HepG2 (cell line): Measurements from ENCODE around the gene SEMA6B. TPM values are rescaled to one million over a fixed set of nuclear protein-coding genes. Genes with fewer than 3 reads are reported as not detected.
A peak's percentile ranks its signal among the peaks of the same experiment; 100 is the strongest.

Source experiments
- ATF7-NPFF ChIP-seq: sonication (generic); formaldehyde crosslinking; IDR thresholded peaks from 2 replicates; pipeline ENCODE4 v1.8.1; 2023; ENCODE audit warnings: mild to moderate bottlenecking, low read depth, missing genetic modification reagents, moderate library complexity
- CC2D1A ChIP-seq: sonication (generic); formaldehyde crosslinking; IDR thresholded peaks from 2 replicates; pipeline ENCODE4 v1.8.1; 2023; ENCODE audit warnings: mild to moderate bottlenecking, missing genetic modification reagents
- CCDC6 ChIP-seq: sonication (generic); formaldehyde crosslinking; IDR thresholded peaks from 2 replicates; pipeline ENCODE4 v1.8.1; 2022; ENCODE audit warnings: mild to moderate bottlenecking, missing genetic modification reagents, moderate library complexity
- IKZF1 ChIP-seq: fragments of 450-650 bp; IDR thresholded peaks from 2 replicates; pipeline ENCODE4 v1.7.1; 2016
- KLF11 ChIP-seq: IDR thresholded peaks from 2 replicates; pipeline ENCODE4 v1.6.1; 2016; ENCODE audit warnings: missing compliant biosample characterization
- NR2F1 ChIP-seq, 2 experiments: fragments of 450-650 bp in 1 of 2; formaldehyde crosslinking in 1 of 2; IDR thresholded peaks; 2 replicates each; pipeline versions ENCODE4 v1.5.0 to v1.6.1; 2016 to 2020; ENCODE audit warnings: mild to moderate bottlenecking in 1 of 2, missing compliant biosample characterization in 1 of 2, missing genetic modification reagents in 1 of 2, moderate library complexity in 1 of 2
- POGZ ChIP-seq: sonication (generic); formaldehyde crosslinking; IDR thresholded peaks from 2 replicates; pipeline ENCODE4 v1.4.0; 2020; ENCODE audit warnings: mild to moderate bottlenecking, missing genetic modification reagents
- SMAD9 ChIP-seq: sonication (generic); formaldehyde crosslinking; IDR thresholded peaks from 2 replicates; pipeline ENCODE4 v1.5.1; 2020; ENCODE audit warnings: mild to moderate bottlenecking, missing genetic modification reagents
- SSRP1 ChIP-seq: IDR thresholded peaks from 2 replicates; pipeline ENCODE4 v1.6.1; 2016; ENCODE audit warnings: control low read depth
- TSC22D2 ChIP-seq: sonication (generic); formaldehyde crosslinking; IDR thresholded peaks from 2 replicates; pipeline ENCODE4 v1.5.1; 2020; ENCODE audit warnings: missing genetic modification reagents, mild to moderate bottlenecking, borderline replicate concordance
- YY1 ChIP-seq: IDR thresholded peaks from 2 replicates; pipeline ENCODE4 v1.6.1; 2011; ENCODE audit warnings: low read length, low read depth, moderate library complexity, mild to moderate bottlenecking; ENCODE audit not compliant: insufficient read depth, insufficient replicate concordance
- ZBTB14 ChIP-seq: sonication (generic); formaldehyde crosslinking; IDR thresholded peaks from 2 replicates; pipeline ENCODE4 v1.4.0; 2020; ENCODE audit warnings: missing genetic modification reagents
- ZNF276 ChIP-seq: sonication (generic); formaldehyde crosslinking; IDR thresholded peaks from 2 replicates; pipeline ENCODE4 v1.4.0; 2020; ENCODE audit warnings: mild to moderate bottlenecking, low read depth, missing genetic modification reagents
- ZNF451 ChIP-seq: sonication (generic); formaldehyde crosslinking; IDR thresholded peaks from 2 replicates; pipeline ENCODE4 v1.5.0; 2020; ENCODE audit warnings: mild to moderate bottlenecking, missing genetic modification reagents
- ZNF510 ChIP-seq: sonication (generic); formaldehyde crosslinking; IDR thresholded peaks from 2 replicates; pipeline ENCODE4 v1.4.0; 2020; ENCODE audit warnings: low read depth, mild to moderate bottlenecking, missing genetic modification reagents
- ZNF660 ChIP-seq: sonication (generic); formaldehyde crosslinking; IDR thresholded peaks from 2 replicates; pipeline ENCODE4 v1.5.1; 2020; ENCODE audit warnings: mild to moderate bottlenecking, low read depth, missing genetic modification reagents, borderline replicate concordance
- ZNF724P ChIP-seq: sonication (generic); formaldehyde crosslinking; IDR thresholded peaks from 2 replicates; pipeline ENCODE4 v1.8.0; 2022; ENCODE audit warnings: missing genetic modification reagents, borderline replicate concordance
- ZNF737 ChIP-seq: sonication (generic); formaldehyde crosslinking; IDR thresholded peaks from 2 replicates; pipeline ENCODE4 v1.5.0; 2020; ENCODE audit warnings: missing genetic modification reagents, mild to moderate bottlenecking, borderline replicate concordance
- ZSCAN21 ChIP-seq: sonication (generic); formaldehyde crosslinking; IDR thresholded peaks from 2 replicates; pipeline ENCODE4 v1.8.0; 2022; ENCODE audit warnings: mild to moderate bottlenecking, missing genetic modification reagents, moderate library complexity, borderline replicate concordance
- polyA plus RNA-seq, 8 experiments: library from polyadenylated mRNA; depleted of rRNA in 3 of 8; stranded (reverse) in 7 of 8; unstranded in 1 of 8; fragments of >200 nt; fragmentation: Illumina TruSeq in 4 of 8; extraction: Trizol in 4 of 8; gene quantifications; 2 replicates each; pipeline versions ENCODE4 v1.2.1 to v1.2.3, GENCODE V29; 2011 to 2016; ENCODE audit warnings: low read depth in 4 of 8, missing spikeins in 1 of 8, mixed read lengths in 1 of 8; ENCODE audit not compliant: insufficient read depth in 1 of 8
- total RNA-seq, 5 experiments: library from RNA; depleted of rRNA; stranded (reverse); fragments of >200 nt; fragmentation: Illumina TruSeq; extraction: Trizol; gene quantifications; 2 replicates each; pipeline ENCODE4 v1.2.3, GENCODE V29; 2016; ENCODE audit warnings: low read depth in 1 of 5
- TF ChIP-seq, protein P1 (sequence below): sonication (generic); formaldehyde crosslinking; IDR thresholded peaks from 2 replicates; pipeline ENCODE4 v1.4.0; 2020; ENCODE audit warnings: mild to moderate bottlenecking, missing genetic modification reagents

The SEMA6B gene
- total and polyA plus RNA-seq, 2 of the 13 experiments (the other 11 are each of a cell fraction or from before 2014, with no cell fraction given) = 45.5 to 67.1 TPM

- TF ChIP-seq, protein P1, sequence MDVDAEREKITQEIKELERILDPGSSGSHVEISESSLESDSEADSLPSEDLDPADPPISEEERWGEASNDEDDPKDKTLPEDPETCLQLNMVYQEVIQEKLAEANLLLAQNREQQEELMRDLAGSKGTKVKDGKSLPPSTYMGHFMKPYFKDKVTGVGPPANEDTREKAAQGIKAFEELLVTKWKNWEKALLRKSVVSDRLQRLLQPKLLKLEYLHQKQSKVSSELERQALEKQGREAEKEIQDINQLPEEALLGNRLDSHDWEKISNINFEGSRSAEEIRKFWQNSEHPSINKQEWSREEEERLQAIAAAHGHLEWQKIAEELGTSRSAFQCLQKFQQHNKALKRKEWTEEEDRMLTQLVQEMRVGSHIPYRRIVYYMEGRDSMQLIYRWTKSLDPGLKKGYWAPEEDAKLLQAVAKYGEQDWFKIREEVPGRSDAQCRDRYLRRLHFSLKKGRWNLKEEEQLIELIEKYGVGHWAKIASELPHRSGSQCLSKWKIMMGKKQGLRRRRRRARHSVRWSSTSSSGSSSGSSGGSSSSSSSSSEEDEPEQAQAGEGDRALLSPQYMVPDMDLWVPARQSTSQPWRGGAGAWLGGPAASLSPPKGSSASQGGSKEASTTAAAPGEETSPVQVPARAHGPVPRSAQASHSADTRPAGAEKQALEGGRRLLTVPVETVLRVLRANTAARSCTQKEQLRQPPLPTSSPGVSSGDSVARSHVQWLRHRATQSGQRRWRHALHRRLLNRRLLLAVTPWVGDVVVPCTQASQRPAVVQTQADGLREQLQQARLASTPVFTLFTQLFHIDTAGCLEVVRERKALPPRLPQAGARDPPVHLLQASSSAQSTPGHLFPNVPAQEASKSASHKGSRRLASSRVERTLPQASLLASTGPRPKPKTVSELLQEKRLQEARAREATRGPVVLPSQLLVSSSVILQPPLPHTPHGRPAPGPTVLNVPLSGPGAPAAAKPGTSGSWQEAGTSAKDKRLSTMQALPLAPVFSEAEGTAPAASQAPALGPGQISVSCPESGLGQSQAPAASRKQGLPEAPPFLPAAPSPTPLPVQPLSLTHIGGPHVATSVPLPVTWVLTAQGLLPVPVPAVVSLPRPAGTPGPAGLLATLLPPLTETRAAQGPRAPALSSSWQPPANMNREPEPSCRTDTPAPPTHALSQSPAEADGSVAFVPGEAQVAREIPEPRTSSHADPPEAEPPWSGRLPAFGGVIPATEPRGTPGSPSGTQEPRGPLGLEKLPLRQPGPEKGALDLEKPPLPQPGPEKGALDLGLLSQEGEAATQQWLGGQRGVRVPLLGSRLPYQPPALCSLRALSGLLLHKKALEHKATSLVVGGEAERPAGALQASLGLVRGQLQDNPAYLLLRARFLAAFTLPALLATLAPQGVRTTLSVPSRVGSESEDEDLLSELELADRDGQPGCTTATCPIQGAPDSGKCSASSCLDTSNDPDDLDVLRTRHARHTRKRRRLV (CRISPR knock-in tag) = peak; percentile 91
- TF ChIP-seq IKZF1 (no peak), ZSCAN21 (CRISPR knock-in tag) (peak; percentile 81), ZNF510 (CRISPR knock-in tag) (0 out of 2 replicates have a peak, but pooled peaks have one; percentile 60), POGZ (peak; percentile 52; the same call in 1 of the 2 replicates), ZBTB14 (CRISPR knock-in tag) (peak; percentile 48), ZNF451 (CRISPR knock-in tag) (peak; percentile 50; the same call in 1 of the 2 replicates), CCDC6 (CRISPR knock-in tag) (peak; percentile 65; the same call in 1 of the 2 replicates), YY1 (peak; percentile 80), ZNF276 (peak; percentile 26; the same call in 1 of the 2 replicates), SMAD9 (CRISPR knock-in tag) (no peak), ZNF737 (CRISPR knock-in tag) (no peak), KLF11 (CRISPR knock-in tag) (no peak), ZNF660 (CRISPR knock-in tag) (no peak), ZNF724P (CRISPR knock-in tag) (no peak), NR2F1 (CRISPR knock-in tag; IDR thresholded peaks at IDR 0.05) (peak; percentile 89 to 94), SSRP1 (no peak), TSC22D2 (CRISPR knock-in tag) (peak; percentile 78; the same call in 1 of the 2 replicates), CC2D1A (CRISPR knock-in tag) (no peak), ATF7-NPFF (CRISPR knock-in tag) (peak; percentile 14; the same call in 1 of the 2 replicates)
These were observed 24.6 kb upstream of the SEMA6B start (continued) for GRCh38 chr19:4583961-4584669.
